Measurements from ENCODE around the gene ZNF618. TPM values are rescaled to one million over a fixed set of nuclear protein-coding genes. Genes with fewer than 3 reads are reported as not detected.

ZNF618 gene
- total RNA-seq, 1 experiment from 2014 or later = 22.0 TPM

- ATAC-seq (no peak), DNase-seq (ENCODE audit: low spot score) (no peak)
- Mint-ChIP-seq H3K4me3 (no peak overlapping the region), H3K27ac (no peak overlapping the region), H3K9me3 (no peaks in the 10 kb centered on the region), H3K4me1 (peaks cover 33% of the 10 kb centered on the region), H3K36me3 (peaks cover 4% of the 10 kb centered on the region; the same call in 1 of the 2 replicates), H3K27me3 (ENCODE audit: low read depth) (no peaks in the 10 kb centered on the region)
- POLR2A ChIA-PET = no interaction called here
- no peak for TF ChIP-seq NR3C1 (CRISPR knock-in tag; conservative IDR thresholded peaks at IDR 0.05; ENCODE audit: low read depth)
- CTCF ChIA-PET = no interaction called here
Measured at GRCh38 chr9:113940077-113940476, 64.0 kb downstream of the ZNF618 start.

GRCh38 chr9:113941056-113941455 lies 64.9 kb downstream of the ZNF618 start:
- ChIA-PET CTCF (interaction anchor here (2.6 kb wide), 1 partner anchor 22 kb away, joined by 8 read pairs; no protein-coding TSS in a partner anchor), POLR2A (no interaction called here)
- DNase-seq (ENCODE audit: low spot score) (no peak), ATAC-seq (no peak)
- H3K27me3 Mint-ChIP-seq (ENCODE audit: low read depth) = no peaks in the 10 kb centered on the region
- peaks cover 4% of the 10 kb centered on the region; the same call in 1 of the 2 replicates for H3K36me3 Mint-ChIP-seq
- no peak overlapping the region for H3K4me3 Mint-ChIP-seq
- TF ChIP-seq AR (CRISPR knock-in tag; IDR thresholded peaks at IDR 0.05) (no peak), SMAD3 (CRISPR knock-in tag; IDR thresholded peaks at IDR 0.05; ENCODE audit: borderline replicate concordance) (no peak), ZNF121 (CRISPR knock-in tag; IDR thresholded peaks at IDR 0.05) (no peak), FOXJ3 (CRISPR knock-in tag; IDR thresholded peaks at IDR 0.05; ENCODE audit: borderline replicate concordance) (no peak), ZNF425 (CRISPR knock-in tag; conservative IDR thresholded peaks at IDR 0.05) (no peak), ZNF263 (CRISPR knock-in tag; IDR thresholded peaks at IDR 0.05; ENCODE audit: low read depth) (no peak), HMGXB4 (CRISPR knock-in tag; IDR thresholded peaks at IDR 0.05) (no peak), NFYB (CRISPR knock-in tag; conservative IDR thresholded peaks at IDR 0.05; ENCODE audit: low read depth) (no peak), E2F4 (CRISPR knock-in tag; IDR thresholded peaks at IDR 0.05; ENCODE audit: borderline replicate concordance, low read depth) (no peak), USF2 (CRISPR knock-in tag; IDR thresholded peaks at IDR 0.05) (no peak), EMX1 (CRISPR knock-in tag; IDR thresholded peaks at IDR 0.05) (no peak), MXD4 (CRISPR knock-in tag; IDR thresholded peaks at IDR 0.05; ENCODE audit: borderline replicate concordance) (no peak), OVOL2 (CRISPR knock-in tag; IDR thresholded peaks at IDR 0.05; ENCODE audit: borderline replicate concordance) (no peak)
- TF ChIP-seq, protein P1, sequence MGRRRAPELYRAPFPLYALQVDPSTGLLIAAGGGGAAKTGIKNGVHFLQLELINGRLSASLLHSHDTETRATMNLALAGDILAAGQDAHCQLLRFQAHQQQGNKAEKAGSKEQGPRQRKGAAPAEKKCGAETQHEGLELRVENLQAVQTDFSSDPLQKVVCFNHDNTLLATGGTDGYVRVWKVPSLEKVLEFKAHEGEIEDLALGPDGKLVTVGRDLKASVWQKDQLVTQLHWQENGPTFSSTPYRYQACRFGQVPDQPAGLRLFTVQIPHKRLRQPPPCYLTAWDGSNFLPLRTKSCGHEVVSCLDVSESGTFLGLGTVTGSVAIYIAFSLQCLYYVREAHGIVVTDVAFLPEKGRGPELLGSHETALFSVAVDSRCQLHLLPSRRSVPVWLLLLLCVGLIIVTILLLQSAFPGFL (CRISPR knock-in tag; IDR thresholded peaks at IDR 0.05; ENCODE audit: borderline replicate concordance) = no peak
- TF ChIP-seq, protein P2, sequence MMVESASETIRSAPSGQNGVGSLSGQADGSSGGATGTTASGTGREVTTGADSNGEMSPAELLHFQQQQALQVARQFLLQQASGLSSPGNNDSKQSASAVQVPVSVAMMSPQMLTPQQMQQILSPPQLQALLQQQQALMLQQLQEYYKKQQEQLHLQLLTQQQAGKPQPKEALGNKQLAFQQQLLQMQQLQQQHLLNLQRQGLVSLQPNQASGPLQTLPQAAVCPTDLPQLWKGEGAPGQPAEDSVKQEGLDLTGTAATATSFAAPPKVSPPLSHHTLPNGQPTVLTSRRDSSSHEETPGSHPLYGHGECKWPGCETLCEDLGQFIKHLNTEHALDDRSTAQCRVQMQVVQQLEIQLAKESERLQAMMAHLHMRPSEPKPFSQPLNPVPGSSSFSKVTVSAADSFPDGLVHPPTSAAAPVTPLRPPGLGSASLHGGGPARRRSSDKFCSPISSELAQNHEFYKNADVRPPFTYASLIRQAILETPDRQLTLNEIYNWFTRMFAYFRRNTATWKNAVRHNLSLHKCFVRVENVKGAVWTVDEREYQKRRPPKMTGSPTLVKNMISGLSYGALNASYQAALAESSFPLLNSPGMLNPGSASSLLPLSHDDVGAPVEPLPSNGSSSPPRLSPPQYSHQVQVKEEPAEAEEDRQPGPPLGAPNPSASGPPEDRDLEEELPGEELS (CRISPR knock-in tag; IDR thresholded peaks at IDR 0.05) = no peak
- peaks cover 33% of the 10 kb centered on the region for H3K4me1 Mint-ChIP-seq
- peak overlapping the region; percentile 14 for H3K27ac Mint-ChIP-seq
- H3K9me3 Mint-ChIP-seq = no peaks in the 10 kb centered on the region
